ENCODE results near the gene TRMT10B. TPM values are rescaled to one million over a fixed set of nuclear protein-coding genes. Genes with fewer than 3 reads are reported as not detected.

Gene TRMT10B
- total and polyA plus RNA-seq, 2 of the 13 experiments (the other 11 are each of a cell fraction or from before 2014, with no cell fraction given) = 3.1 to 3.9 TPM

GRCh38 chr9:37801959-37802711, 48.5 kb downstream of the TRMT10B start (continued):
- TF ChIP-seq, protein P1, sequence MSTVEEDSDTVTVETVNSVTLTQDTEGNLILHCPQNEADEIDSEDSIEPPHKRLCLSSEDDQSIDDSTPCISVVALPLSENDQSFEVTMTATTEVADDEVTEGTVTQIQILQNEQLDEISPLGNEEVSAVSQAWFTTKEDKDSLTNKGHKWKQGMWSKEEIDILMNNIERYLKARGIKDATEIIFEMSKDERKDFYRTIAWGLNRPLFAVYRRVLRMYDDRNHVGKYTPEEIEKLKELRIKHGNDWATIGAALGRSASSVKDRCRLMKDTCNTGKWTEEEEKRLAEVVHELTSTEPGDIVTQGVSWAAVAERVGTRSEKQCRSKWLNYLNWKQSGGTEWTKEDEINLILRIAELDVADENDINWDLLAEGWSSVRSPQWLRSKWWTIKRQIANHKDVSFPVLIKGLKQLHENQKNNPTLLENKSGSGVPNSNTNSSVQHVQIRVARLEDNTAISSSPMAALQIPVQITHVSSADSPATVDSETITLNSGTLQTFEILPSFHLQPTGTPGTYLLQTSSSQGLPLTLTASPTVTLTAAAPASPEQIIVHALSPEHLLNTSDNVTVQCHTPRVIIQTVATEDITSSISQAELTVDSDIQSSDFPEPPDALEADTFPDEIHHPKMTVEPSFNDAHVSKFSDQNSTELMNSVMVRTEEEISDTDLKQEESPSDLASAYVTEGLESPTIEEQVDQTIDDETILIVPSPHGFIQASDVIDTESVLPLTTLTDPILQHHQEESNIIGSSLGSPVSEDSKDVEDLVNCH (CRISPR knock-in tag; IDR thresholded peaks at IDR 0.05) = no peak
- TF ChIP-seq ZNF7 (CRISPR knock-in tag; IDR thresholded peaks at IDR 0.05) (no peak), ZNF383 (CRISPR knock-in tag; IDR thresholded peaks at IDR 0.05; ENCODE audit: borderline replicate concordance) (no peak), ZNF33B (CRISPR knock-in tag; IDR thresholded peaks at IDR 0.05) (no peak), STAT5B (CRISPR knock-in tag; IDR thresholded peaks at IDR 0.05) (no peak), ETS1 (CRISPR knock-in tag; IDR thresholded peaks at IDR 0.05) (0 out of 2 replicates have a peak, but pooled peaks have one; percentile 9), TRAFD1 (CRISPR knock-in tag; IDR thresholded peaks at IDR 0.05; ENCODE audit: borderline replicate concordance) (no peak), POLR2AphosphoS2 (IDR thresholded peaks at IDR 0.05; ENCODE audit: low read depth, low read length) (no peak), TBL1XR1 (IDR thresholded peaks at IDR 0.05; ENCODE audit: borderline replicate concordance, low read length, partially characterized antibody) (no peak), PTBP1 (IDR thresholded peaks at IDR 0.05; ENCODE audit: low read depth, low read length, poor library complexity, severe bottlenecking) (no peak), SIX1 (CRISPR knock-in tag; IDR thresholded peaks at IDR 0.05; ENCODE audit: borderline replicate concordance) (peak; percentile 86; the same call in 1 of the 2 replicates), ZIK1 (CRISPR knock-in tag; IDR thresholded peaks at IDR 0.05; ENCODE audit: borderline replicate concordance, low read depth) (no peak), MATR3 (CRISPR knock-in tag; IDR thresholded peaks at IDR 0.05) (no peak), POGZ (CRISPR knock-in tag; IDR thresholded peaks at IDR 0.05) (no peak), ZNF207 (IDR thresholded peaks at IDR 0.05; ENCODE audit: borderline replicate concordance) (no peak), SIX4 (CRISPR knock-in tag; IDR thresholded peaks at IDR 0.05) (peak; percentile 38; the same call in 1 of the 2 replicates), KMT2A (CRISPR knock-in tag; IDR thresholded peaks at IDR 0.05) (no peak), ARHGAP35 (CRISPR knock-in tag; IDR thresholded peaks at IDR 0.05; ENCODE audit: borderline replicate concordance) (no peak), PPARG (CRISPR knock-in tag; conservative IDR thresholded peaks at IDR 0.05) (peak; percentile 58; the same call in 1 of the 2 replicates), ZNF562 (CRISPR knock-in tag; IDR thresholded peaks at IDR 0.05; ENCODE audit: borderline replicate concordance) (no peak)
